Subcutaneous adipose tissue (tissue), 4 donors: ENCODE measurements around the gene EXOC6B. TPM values are rescaled to one million over a fixed set of nuclear protein-coding genes. Genes with fewer than 3 reads are reported as not detected.

ENCODE experiments used
- total RNA-seq, 4 donors: library from RNA; depleted of rRNA; stranded (reverse); fragments of >200 nt; gene quantifications; one replicate each; pipeline ENCODE4 v1.1.0, GENCODE V29; 2016
- TF ChIP-seq, protein P1 (sequence below): fragments of 450-650 bp; IDR thresholded peaks from one replicate; pipeline ENCODE4 v1.5.1; 2016; ENCODE audit warnings: low read depth, mild to moderate bottlenecking, control low read depth, antibody characterized with exemption, moderate library complexity

EXOC6B gene
- total RNA-seq, 4 donors from 2014 or later, result 33.9 to 40.5 (median 38.9) TPM

DNA sequence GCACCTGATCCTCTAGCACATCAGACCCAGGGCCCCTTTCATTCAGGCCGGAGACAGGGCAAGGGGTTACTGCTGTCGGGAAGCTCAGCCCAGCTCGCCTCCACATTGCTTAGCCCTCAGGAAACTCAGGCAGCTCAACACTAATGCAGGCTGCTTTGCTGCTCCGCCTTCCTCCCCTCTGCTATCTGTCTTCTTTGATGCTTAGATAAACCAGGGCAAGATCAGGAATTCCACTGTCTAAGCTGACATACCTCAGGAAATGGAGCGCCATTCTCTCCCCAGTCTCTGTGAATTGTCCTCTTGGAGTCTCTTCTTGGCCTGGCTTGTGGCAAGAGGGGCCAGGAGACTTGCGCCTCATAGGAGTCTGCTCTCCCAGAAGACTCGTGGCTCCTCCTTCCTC is 25.5 kb upstream of the EXOC6B start:
- TF ChIP-seq, protein P1, sequence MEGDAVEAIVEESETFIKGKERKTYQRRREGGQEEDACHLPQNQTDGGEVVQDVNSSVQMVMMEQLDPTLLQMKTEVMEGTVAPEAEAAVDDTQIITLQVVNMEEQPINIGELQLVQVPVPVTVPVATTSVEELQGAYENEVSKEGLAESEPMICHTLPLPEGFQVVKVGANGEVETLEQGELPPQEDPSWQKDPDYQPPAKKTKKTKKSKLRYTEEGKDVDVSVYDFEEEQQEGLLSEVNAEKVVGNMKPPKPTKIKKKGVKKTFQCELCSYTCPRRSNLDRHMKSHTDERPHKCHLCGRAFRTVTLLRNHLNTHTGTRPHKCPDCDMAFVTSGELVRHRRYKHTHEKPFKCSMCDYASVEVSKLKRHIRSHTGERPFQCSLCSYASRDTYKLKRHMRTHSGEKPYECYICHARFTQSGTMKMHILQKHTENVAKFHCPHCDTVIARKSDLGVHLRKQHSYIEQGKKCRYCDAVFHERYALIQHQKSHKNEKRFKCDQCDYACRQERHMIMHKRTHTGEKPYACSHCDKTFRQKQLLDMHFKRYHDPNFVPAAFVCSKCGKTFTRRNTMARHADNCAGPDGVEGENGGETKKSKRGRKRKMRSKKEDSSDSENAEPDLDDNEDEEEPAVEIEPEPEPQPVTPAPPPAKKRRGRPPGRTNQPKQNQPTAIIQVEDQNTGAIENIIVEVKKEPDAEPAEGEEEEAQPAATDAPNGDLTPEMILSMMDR, result no peak

DNA sequence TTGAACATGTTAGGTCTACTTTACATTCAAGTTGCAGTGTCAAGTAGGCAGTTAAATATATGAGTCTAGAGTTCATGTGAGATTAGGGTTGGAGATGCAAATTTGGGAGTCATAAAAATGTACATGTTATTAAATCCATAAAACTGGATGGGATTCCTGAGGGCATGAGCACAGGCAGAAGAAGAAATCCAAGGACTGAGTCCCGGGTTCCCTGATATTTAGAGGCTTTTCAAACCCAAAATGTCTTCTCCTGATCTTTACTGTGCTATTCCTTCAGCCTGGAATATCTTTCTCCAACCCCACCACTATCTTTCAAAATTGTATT is 23.3 kb upstream of the EXOC6B start:
- TF ChIP-seq, protein P1, result no peak

DNA sequence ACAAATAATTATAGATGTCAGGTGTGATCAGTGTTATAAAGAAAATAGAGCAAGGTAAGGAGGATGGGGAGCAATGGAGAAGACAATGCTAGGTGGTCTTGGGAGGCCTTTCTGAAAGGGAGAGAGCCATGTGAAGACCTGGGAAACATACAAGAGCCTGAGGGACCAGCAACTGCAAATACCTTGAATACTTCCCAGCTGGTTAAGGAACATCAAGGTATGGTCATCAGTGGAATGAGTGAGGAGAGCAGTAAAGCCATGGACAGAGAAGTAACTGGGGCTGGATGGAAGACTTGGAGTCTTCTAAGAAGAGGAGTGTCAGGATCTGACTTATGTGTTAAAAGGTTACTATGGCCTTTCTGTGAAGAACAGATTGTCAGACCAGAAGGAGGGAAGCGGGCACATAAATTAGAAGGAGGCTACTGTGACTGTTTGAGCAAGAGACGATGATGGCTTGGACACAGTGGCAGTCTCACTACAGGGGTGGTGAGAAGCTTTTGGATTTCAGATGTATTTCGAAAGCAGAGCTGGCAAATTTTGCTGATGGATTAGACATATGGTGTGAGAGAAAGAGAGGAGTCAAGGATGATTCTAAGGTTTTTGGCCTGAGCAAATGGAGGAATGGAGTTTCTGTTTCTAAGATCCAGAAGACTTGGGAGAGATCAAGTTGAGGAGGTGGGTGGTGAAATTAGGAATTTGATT is 22.8 kb upstream of the EXOC6B start:
- TF ChIP-seq, protein P1, result no peak

DNA sequence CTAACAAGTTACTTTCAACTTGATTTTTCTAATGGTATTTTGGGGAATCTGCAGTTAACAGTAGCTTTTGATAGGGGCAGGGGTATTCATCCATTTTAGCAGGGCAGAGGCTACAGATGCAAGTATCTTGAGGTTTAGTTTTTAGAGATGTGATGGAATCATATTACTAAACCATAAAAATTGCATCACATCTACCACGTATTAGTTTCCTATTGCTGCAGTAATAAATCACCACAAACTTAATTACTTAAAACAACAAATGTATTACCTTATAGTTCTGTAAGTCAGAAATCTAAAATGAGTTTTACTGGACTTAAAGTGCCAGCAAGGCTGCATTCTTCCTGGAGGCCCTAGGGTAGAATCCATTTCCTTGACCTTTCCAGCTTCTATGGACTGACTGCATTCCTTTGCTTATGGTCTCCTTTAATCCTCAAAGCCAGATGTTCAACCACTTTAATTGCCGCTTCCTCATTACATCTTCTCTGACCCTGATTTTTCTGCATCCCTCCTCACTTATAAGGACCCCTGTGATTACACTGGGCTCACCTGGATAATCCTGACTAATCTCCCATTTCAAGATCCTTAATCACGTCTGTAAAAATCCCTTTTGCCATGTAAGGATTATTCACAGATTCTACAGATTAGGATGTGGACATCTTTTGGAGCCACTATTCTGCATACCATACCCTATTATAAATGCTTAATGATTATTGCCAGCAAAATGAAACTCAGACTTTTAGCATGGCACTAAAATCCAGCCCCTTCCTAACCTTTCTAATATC is 21.9 kb upstream of the EXOC6B start:
- TF ChIP-seq, protein P1, result no peak

DNA sequence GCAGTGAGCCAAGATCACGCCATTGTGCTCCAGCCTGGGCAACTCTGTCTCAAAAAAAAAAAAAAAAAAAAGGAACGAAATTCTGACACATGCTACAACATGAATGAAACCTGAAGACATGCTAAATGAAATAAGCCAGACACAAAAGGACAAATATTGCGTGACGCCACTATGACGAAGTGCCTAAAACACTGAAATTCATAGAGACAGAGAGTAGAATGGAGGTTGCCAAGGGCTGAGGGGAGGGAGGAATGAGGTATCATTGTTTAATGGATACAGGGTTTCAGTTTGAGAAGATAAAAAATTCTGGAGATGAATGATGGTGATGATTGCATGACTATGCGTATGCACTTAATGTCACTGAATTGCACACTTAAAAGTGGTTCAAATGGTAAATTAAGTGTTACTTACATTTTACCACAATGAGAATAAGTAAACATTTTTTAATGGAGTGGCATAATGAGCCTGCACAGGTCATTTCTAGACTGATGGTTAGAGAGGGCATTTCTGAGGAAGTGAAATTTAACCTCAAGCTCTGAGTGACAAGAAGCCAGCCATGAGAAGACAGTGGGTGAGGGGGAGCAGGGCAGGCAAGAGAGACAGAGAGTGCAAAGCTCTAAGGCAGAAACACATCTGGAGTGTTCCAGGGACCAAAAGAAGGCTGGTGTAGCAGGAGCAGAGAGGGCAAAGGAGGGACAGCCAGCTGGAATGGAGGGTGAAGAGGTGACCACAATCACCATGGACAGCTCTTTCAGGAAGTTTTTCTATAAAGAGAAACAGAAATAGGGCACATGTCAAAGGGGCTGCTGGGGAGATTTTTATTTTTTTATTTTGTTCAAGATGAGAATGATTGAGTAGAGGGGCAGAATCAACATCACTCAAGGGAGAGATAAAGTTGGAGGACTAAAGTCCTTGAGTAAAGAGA is 20.6 kb upstream of the EXOC6B start:
- TF ChIP-seq, protein P1, result no peak

DNA sequence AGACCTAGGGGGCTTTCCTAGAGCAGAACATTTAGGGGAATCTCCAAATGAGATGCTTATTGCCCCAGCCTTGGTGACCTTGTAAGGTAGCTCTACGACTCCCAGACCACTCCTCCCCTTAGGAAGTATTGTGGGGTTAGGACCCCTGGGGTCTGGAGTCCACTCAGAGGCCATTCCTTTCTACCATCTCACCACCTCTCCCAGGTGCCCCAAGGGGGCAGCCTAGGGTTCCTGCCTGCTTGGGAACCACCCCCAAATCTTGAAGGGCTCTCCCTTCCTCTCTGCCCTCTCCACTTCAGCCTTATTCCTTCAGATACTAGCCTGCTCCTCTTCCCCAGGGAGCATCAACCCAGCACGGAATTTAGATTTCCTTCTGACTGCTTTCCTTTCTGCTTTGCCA is 17.5 kb upstream of the EXOC6B start:
- TF ChIP-seq, protein P1, result no peak
